Measurements from ENCODE around the gene PHLDB2. TPM values are rescaled to one million over a fixed set of nuclear protein-coding genes. Genes with fewer than 3 reads are reported as not detected.

PHLDB2 gene
- total RNA-seq, 1 experiment from 2014 or later: 13.2 TPM

DNA sequence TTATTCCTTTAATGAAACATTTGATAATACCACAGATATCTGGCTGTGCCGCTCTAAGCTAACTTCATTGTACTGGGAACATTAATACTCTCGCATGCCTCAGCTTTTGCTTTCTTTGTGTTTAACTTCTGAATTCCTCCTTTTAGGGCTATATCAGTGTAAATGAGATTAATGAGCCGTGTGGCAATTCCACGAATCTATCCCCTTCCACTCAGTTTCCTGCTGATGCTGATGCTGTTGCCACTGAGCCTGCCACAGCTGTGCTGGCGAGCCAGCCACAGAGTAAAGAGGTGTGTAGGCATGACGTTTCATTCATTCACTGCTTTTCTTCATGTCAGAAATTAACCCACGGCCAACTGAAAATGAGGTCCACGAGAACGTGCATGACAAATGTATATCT lies 89.7 kb downstream of the PHLDB2 start:
- Mint-ChIP-seq H3K4me3 (no peak overlapping the region), H3K36me3 (ENCODE audit: insufficient read depth in 1 of 3, low read depth in 3 of 3) (peaks cover 0 to 2% (median 0%) of the 10 kb centered on the region in 3 experiments; a peak in 1 of 7 replicates), H3K4me1 (peaks cover 4 to 7% of the 10 kb centered on the region in 2 experiments), H3K27ac (no peak overlapping the region), H3K27me3 (ENCODE audit: low read depth) (no peaks in the 10 kb centered on the region), H3K9me3 (no peaks in the 10 kb centered on the region)
- Histone ChIP-seq H3K18ac (ENCODE audit: insufficient read length, low read depth, low read length) (no peak overlapping the region), H2BK5ac (ENCODE audit: insufficient read length, low read length) (no peak overlapping the region), H4K20me1 (ENCODE audit: control insufficient read depth, insufficient read depth, insufficient read length) (no peaks in the 10 kb centered on the region), H3K79me2 (ENCODE audit: insufficient read depth, low read length) (no peaks in the 10 kb centered on the region), H2BK20ac (ENCODE audit: low read depth, low read length, poor library complexity, severe bottlenecking) (no peak overlapping the region), H3K4ac (ENCODE audit: low read depth, low read length) (no peak overlapping the region), H2AFZ (ENCODE audit: low read length) (no peak overlapping the region), H2BK120ac (ENCODE audit: low read depth, low read length, poor library complexity, severe bottlenecking) (no peak overlapping the region), H3K4me2 (ENCODE audit: insufficient read depth, insufficient read length, low read length) (no peak overlapping the region), H3T11ph (ENCODE audit: low read length) (no peak overlapping the region), H3K27me3 (ENCODE audit: insufficient read depth, low read length) (no peaks in the 10 kb centered on the region), H3K79me1 (ENCODE audit: insufficient read depth, low read depth, low read length, poor library complexity, severe bottlenecking) (no peaks in the 10 kb centered on the region), H3K9ac (ENCODE audit: extremely low read depth, insufficient read length, low read length) (no peak overlapping the region), H3K9me3 (ENCODE audit: control insufficient read depth, low read depth, low read length) (no peaks in the 10 kb centered on the region), H4K8ac (replicated peaks; ENCODE audit: insufficient read length, low read depth, low read length) (no peak overlapping the region), H3K27ac (ENCODE audit: insufficient read length, low read depth, low read length) (no peak overlapping the region), H2AK5ac (ENCODE audit: insufficient read length, low read length) (no peak overlapping the region), H3K23ac (ENCODE audit: insufficient read length, low read depth, low read length) (no peak overlapping the region), H4K5ac (ENCODE audit: insufficient read length, low read depth, low read length) (no peak overlapping the region), H3K4me1 (ENCODE audit: insufficient read depth, low read length) (peaks cover 5% of the 10 kb centered on the region; the same call in 1 of the 2 replicates), H4K91ac (ENCODE audit: insufficient read length, low read depth, low read length) (no peak overlapping the region), H2BK15ac (ENCODE audit: low read depth, low read length) (no peak overlapping the region), H2BK12ac (ENCODE audit: insufficient read length, low read depth, low read length) (no peak overlapping the region), H3K23me2 (ENCODE audit: insufficient read length, low read depth, low read length, poor library complexity, severe bottlenecking) (no peaks in the 10 kb centered on the region), H3K14ac (ENCODE audit: insufficient read depth, low read length) (no peak overlapping the region), H3K56ac (ENCODE audit: insufficient read length, low read depth, low read length) (no peak overlapping the region)
- DNase-seq: no peak
- TF ChIP-seq, protein P1, sequence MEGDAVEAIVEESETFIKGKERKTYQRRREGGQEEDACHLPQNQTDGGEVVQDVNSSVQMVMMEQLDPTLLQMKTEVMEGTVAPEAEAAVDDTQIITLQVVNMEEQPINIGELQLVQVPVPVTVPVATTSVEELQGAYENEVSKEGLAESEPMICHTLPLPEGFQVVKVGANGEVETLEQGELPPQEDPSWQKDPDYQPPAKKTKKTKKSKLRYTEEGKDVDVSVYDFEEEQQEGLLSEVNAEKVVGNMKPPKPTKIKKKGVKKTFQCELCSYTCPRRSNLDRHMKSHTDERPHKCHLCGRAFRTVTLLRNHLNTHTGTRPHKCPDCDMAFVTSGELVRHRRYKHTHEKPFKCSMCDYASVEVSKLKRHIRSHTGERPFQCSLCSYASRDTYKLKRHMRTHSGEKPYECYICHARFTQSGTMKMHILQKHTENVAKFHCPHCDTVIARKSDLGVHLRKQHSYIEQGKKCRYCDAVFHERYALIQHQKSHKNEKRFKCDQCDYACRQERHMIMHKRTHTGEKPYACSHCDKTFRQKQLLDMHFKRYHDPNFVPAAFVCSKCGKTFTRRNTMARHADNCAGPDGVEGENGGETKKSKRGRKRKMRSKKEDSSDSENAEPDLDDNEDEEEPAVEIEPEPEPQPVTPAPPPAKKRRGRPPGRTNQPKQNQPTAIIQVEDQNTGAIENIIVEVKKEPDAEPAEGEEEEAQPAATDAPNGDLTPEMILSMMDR (conservative IDR thresholded peaks at IDR 0.05): no peak
- no CpG with 5 or more reads among the region's 9 CpGs for WGBS (ENCODE audit: extremely low coverage, insufficient read length, low lambda C conversion rate)

Measured in H9 (cell line).